ENCODE data around the gene OGFOD3.
"Not testable (repeated sequence)": the region's sequence is repeated elsewhere in the genome, so short reads cannot be mapped to it uniquely, and the experiment has no call there.

OGFOD3 gene

DNA sequence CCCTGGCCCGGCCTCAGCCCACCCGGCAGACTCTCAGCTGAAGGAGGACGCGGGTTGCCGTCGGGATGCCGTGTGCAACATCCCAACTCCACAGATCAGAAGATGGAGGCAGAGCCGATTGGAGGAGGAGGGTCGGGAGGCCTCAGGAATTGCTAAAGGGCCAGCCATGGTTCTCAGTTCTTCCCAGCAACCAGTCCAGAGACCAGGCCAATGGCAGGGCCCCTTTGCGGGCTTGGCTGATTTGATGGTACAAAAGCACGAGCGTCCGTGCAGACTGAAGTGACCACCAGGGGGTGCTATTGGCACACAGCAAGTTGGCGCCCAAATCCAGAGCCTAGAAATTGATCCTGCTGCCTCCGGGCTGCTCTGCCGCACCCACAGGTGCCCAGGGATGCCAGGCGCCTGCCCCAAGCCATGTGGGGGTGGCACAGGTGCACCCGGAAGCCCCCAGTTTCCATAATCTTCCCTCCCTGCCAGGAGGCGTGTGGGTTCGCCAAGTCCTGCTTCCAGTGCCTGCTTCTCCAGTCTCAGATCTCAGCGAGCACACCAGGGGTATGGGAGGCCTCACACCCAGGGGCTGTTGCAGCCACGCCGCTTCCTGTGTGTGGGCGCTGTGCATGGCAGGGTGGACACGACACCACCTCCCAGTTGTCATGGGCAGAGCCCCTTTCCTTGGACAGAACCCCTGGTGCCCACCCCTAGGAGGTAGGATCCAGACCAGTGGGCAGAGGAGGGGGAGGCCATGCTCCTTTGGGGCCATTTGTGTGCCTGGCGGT, 66.5 kb downstream of the OGFOD3 start:
- DNase-seq (ENCODE audit: low spot score) = peak; percentile 95

DNA sequence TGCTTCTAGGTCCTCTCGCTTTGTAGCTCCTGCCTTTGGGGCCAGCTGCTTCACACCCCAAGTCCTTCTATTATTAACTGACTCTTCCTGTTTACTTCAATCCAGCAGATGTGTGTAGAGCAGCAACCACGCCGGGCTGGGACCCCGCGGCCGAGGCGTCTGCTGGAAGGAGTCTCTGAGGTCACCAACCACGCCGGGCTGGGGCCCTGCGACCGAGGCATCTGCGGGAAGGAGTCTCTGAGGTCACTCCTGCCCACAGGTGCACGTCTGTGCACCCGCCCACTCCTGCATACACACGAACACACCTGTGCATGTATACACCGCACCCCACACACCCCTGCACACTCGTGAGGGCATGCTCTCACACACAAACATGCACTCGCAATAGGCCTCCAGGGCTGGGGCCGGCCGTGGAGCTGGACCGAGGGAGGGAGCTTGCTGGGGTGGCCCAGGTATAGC, 67.1 kb downstream of the OGFOD3 start:
- DNase-seq (ENCODE audit: low spot score) = peak; percentile 98

DNA sequence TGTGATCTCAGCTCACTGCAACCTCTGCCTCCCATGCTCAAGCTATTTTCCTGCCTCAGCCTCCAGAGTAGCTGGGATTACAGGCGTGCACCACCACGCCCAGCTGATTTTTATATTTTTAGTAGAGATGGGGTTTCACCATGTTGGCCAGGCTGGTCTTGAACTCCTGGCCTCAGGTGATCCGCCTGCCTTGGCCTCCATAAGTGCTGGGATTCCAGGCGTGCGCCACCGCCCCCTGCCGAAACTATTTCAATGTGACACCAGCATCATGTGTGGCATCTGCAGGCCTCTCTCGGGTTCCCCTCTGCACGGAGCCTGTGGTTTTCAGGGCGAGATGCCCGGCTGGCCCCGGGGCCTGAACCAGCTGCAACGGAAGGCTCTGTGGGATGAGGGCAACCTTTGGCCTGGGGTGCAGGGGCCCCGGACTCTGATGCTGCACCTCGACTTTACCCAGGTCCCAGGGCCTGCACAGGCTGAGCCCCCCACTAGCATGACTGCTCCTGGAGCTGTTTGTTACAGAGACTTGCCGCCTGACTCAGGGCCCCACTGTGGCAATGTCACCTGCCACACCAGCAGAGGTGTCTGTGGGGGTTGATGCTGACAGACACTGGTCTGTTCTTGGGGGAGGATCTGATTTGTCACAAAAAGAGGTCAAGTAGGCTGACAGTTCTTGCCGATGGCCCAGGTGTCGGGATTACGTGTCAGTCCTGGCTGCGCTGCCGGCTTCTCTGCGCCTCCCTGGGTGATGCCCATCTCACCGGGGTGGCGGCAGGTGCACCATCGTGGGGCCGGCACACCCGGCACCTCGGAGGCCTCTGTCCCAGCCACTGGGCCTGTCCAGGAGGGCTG, 68.0 kb downstream of the OGFOD3 start:
- DNase-seq (ENCODE audit: low spot score) = peak; percentile 94

DNA sequence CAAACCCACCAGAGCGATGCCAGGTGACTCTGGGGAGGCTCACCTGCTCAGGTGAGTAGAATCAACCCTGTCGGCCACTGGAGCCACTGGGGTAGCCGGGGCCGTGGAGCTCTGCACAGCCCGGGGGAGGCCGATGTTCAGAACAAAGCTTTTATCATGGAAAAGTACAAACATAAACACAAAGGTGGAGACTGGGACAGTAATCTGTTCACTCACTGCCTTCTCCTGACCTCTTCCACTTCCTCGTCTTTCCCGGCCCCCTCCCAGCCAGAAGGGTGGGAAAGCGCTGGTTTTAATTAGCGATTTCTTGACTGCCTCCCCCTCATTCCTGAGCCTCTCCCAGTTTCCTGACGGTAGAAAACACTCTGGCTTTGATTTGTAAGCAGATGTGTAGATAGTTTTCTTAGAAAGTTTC, 69.1 kb downstream of the OGFOD3 start:
- no peak for DNase-seq (ENCODE audit: low spot score)

DNA sequence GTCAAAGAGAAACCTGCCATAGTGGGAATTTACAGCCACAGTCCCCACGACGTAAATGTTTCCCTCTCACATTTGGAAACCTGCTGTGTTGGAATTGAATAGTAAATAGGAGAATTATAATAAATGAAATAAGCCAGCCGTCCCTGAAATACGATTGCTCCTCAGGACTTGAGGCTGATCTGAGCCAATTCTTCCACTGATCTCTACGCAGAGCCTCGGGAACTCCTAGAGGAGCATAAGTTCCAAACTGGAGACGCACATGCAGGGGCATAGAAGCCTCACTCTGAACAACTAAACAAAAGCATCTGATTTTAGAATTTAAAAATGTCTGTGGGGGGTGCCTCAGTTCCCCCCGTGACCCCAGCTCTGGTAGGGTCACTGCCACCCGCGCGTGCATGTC, 69.5 kb downstream of the OGFOD3 start:
- DNase-seq (ENCODE audit: low spot score) = no peak

DNA sequence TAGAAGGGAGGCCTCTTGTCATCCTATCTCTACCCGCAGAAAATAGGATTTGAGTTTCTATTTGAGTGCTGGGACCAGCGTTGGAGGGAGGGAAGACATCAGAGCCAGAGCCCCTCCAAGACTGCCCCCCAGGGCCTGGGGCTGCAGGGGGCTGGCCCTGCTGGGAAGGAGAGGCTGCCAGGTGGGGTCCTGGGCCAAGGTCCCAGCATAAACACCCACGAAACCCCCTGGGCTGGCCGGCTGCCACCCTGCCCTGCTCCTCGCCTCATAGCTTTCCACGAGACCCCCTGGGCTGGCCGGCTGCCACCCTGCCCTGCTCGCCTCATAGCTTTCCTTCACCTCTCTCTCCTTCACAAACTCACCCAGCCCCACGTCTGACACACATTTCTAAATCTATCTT, 70.0 kb downstream of the OGFOD3 start:
- no peak for DNase-seq (ENCODE audit: low spot score)

DNA sequence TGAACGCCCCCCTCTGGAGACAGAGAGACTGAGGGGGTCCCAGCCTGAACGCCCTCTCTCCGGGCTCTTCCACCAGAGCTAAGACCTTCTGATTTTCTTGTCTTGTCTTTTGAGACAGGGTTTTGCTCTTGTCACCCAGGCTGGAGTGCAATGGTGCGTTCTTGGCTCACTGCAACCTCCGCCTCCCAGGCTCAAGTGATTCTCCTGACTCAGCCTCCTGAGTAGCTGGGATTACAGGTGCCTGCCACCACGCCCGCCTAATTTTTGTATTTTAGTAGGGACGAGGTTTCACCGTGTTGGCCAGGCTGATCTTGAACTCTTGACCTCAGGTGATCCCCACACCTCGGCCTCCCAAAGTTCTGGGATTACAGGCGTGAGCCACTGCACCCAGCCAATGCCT, 70.4 kb downstream of the OGFOD3 start:
- DNase-seq (ENCODE audit: low spot score) = not testable (repeated sequence)

DNA sequence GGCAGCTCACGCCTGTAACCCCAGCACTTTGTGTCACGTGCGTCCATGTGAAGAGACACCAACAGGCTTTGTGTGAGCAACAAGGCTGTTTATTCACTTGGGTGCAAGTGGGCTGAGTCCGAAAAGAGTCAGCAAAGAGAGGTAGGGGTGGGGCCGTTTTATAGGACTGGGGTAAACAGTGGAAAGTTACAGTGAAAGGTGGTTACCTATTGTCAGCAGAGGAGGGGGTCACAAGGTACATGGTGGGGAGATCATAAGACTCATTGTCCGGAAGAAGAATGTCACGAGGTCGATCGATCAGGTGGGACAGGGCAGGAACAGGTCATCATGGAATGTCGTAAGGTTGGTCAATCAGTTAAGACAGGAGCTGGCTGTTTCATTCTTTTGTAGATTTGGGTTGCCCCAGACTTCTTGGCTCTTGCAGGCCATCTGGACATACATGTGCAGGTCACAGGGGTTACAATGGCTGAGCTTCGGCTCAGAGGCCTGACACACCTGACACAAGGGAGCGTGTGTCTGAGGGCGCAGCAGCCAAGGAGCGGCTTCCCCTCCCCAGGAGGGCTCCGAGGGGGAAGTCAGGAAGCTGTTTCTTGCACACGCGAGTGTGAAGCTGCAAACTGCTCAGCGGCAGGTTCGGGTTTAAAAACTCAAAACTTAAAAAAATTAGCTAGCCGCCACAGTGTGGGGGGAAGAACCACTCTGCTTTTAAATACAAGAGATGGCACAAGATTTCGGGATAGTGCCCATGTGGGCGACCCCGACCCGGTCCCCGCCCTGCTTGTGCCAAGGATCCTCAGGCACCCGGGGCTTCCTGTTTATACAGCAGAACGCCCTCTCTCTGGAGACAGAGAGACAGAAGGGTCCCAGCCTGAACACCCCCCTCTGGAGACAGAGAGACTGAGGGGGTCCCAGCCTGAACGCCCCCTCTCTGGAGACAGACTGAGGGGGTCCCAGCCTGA, 71.8 kb downstream of the OGFOD3 start:
- peak; percentile 22 for DNase-seq (ENCODE audit: low spot score)

DNA sequence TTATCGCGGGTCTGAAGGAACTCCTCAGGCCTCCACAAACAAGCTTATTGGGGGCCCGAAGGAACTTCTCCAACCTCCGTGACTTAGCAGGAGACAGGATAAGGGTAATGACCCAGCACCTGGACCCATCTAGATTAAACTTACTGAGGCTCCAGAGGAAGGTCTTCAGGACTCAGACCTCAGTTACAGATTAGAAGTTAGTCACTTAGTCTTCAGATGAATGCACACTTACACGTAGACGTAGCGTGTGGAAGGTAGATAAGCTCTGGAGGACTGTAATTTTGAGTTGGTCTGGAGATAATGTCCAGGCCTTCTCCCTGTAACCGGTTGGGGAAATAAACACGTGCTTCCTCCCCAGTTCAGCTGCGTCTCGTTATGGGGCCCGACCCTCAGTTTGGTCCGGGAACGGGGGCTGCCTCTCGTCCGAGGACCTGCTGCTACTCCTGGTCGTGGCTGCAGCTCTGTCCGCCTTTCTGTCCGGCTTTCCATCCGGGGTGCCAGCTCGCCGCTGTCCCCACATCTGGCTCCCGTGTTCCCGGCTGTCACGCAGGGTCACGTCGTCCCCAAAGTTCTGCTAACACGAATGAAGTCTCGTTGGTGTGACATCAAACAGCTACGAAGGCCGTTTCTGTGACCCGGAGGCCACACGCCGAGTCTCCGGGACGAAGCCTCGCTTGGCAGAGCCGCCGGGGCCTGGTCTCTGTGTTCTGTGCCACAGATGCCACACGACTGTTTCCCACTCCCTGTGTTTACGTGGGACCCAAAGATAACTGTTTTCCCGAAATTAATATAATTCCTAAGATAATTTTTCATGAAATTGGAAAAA, 73.0 kb downstream of the OGFOD3 start:
- no peak for DNase-seq (ENCODE audit: low spot score)

DNA sequence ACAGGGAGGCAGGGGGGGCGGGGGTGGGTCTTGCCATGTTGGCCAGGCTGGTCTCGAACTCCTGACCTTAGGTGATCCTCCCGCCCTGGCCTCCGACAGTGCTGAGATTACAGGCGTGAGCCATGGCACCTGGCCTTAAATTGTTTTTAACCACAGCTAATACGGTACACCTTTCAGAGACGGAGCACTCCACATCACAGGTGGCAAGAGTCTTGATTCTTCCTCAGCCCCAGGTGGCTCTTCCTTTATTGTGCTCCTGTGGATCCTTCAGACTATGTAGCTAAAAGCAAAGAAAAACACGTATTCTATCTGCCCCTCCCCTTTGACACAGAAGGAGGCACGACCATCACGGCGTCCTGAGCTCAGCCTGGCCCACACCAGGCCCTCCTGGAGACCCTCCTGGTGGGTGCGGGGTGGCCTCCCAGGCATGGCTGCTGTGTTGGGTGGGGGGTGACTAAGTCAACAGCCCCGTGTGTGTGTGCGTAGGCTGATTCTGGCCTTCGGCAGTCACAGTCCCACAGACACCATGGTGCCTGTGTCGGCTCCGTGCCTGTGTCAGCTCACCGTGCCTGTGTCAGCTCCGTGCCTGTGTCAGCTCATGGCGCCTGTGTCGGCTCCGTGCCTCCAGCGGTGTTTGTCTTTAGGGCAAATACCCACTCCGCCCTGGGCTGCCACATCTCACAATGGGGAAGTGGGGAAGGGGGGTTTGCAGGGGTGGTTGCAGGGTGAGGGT, 74.0 kb downstream of the OGFOD3 start:
- no peak for DNase-seq (ENCODE audit: low spot score)

DNA sequence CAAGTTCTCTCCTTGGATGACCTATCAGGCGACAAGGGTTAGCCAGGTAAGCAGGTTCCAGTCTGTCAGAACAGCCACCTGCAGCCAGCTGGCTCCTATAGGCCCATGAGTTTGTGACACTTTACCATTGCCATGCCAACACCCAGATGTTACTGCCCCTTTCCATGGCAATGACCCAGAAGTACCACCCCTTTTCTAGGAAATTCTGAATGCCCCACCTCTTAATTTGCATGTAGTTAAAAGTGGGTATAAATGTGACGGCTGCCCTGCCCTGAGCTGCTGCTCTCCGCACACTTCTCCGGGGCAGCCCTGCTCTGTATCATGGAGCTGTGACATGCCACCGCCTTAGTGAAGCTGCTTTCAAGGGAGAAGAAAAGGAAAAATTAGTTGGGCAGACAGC, 74.8 kb downstream of the OGFOD3 start:
- DNase-seq (ENCODE audit: low spot score) = peak; percentile 65

DNA sequence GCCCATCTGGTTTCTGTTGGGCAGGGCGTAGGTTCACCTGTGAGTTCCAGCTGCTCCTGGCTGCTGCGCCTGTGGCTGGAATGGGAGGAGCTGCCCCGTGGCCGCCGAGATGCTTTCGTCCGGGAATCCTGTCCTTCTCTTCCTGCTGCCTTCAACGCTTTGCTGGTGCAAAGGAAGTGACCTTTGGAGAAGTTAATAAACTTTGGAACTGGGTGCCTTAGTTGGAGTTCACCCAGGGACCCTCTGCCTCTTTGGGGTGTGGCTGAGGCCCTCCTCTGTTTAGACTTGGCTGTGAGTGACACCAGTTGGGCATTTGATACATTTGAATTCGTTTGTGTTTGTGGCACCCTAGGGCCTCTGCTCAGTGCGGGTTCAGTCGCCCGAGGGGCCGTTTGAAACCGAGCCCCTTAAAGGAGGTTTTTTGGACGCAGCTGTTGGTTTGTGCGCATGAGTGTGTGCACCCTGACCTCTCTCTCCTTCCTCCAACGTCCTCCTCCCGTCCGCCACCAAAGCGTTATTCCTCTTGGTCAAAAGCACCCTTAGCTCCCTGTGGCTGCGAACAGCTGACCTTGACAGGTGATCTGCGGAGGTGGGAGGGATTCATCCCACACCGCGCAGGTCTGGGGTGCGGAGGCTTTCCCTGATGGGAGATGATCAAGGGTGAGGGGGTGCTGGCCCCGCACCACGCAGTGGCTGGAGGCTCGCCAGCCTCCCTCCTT, 75.9 kb downstream of the OGFOD3 start:
- no peak for DNase-seq (ENCODE audit: low spot score)

DNA sequence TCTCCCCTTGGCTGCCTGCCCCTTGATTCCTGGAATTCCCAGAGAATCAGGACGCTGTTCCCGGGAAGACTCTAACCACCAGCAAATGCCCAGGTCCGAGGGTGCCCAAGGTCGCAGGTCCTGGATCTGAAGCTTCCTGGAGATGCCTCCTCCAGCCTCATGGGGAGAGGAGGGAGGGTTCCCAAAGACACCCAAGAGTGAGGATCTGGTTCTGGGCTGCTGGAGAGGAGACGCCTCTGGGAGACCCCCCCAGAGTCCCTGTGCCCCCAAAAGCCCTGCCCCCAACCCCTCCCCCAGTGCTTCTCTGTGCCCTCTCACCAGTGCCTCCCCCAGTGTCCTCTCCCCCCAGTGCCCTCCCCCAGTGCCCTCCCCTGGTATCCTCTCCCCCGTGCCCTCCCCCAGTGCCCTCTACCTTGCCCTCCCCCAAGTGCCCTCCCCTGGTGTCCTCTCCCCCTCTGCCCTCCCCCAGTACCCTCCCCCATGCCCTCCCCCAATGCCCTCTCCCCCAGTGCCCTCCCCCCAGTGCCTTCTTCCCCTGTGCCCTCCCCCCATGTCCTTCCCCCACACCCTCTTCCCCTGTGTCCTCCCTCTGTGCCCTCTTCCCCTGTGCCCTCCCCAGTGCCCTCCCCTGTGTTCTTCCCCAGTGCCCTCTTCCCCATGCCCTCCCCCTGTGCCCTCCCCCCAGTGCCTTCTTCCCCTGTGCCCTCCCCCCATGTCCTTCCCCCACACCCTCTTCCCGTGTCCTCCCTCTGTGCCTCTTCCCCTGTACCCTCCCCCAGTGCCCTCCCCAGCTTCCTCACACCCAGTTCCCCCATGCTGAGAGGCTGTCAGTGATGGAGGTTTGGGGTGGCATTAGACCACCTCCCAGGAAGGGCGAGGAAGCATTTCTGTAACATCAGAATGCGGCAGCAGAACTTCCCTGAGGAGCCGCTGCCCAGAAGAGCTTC, 78.5 kb downstream of the OGFOD3 start:
- no peak for DNase-seq (ENCODE audit: low spot score)
